NCI-H2029 treated with DMSO at 0.1 percent for 48 hours (cell line): ENCODE results near the gene TRIOBP.

Experiments
- DNase-seq: peaks from one replicate; lab custom pipeline; 2025; lab: John Stamatoyannopoulos, UW

The TRIOBP gene

DNA sequence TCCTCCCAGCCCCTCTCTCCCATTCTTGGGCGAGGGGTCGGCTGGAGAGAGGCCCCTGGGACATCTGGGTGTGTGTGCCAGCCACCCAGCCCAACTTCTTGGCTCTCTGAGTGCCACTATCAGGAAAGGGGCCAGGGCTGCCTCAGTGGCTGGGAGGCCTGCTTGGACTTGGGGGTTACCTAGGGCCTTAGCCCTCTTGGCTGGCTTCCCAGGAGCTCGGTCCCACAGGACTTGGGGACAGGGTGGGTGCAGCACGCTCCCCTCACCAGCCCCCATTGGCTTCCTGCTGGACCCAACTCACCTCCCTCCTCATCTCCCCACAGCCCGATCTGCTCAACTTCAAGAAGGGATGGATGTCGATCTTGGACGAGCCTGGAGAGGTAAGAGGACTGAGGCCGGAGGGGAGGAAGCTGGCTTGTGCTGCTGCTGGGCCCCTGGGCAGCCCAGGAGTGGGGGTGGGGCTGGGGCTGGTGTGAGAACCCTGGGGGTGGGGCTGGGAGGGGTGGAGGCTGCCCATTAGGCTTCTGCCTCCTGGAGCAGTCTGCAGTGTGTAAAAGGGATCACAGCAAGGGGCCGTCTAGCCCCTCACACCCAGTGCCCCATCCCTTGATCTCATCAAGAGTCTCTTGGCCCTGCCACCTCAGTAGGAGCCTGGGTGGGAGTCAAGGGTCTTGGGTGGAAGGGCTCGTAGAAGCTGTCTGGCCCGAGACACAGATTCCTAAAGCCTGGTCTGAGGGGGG, 54.8 kb downstream of the TRIOBP start:
- no peak for DNase-seq

DNA sequence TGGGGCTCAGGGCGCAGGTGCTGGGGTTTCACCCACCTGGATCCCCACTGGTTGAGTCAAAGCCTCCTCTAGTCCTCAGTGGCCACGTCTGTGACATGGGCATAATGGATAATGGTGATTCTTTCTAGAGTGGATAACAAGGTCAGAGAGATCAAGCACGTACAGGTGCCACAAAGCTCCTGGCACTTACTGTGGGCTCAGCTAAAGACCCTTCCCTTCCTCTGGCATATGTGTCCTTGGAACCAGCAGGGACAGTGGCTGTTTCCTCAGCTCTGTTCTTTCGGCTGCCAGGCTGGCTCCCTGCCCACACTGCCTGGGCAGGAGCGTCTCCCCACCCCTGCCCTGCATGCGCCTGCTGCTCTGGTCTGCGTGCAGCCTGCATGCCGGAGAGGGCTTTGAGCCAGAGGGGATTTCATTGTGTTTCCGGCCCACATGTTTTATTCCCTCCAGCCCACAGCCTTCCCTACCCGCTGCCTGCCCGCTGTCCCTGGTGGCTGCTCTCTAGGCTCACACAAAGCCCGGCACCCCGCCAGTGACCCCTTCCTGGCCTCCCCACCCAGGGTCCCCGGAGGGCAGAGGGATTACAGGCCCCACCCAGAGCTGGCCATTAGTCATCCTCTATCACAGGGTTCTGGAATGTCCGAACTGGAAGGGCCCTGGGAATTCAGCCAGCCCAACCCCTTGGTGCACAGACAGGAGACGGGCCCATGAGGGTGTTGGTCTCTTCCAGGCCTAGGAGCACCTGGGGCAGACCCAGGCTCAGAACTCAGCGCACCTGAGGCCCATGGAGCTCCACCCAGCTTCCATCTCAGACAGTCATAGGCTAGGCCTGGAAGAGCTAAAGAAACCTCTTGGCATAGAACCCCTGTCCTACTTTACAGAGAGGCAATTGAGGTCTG, 55.6 kb downstream of the TRIOBP start:
- peak; percentile 67 for DNase-seq

DNA sequence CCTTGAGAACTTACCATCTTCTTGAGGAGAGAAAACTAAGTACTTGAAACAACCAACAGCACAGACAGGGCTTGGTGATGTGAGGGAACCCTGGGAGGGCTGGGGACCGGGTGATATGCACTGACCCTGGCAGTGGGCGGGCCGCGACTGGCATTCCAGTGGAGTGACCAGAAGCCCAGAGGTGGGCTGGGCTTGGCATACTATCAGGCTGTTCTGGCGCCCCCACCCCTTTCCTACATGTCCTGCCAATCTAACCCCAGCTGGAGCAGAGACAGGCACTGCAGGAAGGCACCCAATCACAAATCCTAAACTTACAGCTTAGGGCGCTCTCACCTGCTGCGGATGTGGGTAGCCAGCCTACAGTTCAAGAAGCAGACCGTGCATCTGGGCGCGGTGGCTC, 56.9 kb downstream of the TRIOBP start:
- DNase-seq, result no peak

DNA sequence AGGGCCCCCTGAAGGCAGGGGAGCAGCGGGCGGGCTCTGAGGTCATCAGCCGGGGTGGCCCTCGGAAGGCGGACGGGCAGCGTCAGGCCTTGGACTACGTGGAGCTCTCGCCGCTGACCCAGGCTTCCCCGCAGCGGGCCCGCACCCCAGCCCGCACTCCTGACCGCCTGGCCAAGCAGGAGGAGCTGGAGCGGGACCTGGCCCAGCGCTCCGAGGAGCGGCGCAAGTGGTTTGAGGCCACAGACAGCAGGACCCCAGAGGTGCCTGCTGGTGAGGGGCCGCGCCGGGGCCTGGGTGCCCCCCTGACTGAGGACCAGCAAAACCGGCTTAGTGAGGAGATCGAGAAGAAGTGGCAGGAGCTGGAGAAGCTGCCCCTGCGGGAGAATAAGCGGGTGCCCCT, 60.8 kb downstream of the TRIOBP start:
- DNase-seq, result no peak

DNA sequence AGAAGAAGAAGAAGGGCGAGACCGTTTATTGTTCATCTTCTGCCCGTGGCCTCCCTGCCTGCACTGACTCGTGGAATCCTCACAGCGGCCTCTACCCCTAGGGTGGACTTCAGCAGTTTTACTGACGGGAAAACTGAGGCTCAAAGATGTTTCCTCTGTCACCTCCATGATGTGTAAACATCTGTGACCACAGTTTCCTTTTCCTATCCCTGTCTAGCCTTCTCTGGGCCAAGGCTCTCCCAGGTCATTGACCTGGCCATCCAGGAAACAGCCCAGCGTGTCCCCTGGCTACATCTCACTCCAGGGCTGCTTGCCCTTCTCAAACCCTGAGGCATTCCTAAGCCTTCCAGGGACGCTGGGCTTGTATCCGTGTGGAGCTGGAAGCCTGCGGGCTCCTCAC, 61.8 kb downstream of the TRIOBP start:
- DNase-seq, result no peak

DNA sequence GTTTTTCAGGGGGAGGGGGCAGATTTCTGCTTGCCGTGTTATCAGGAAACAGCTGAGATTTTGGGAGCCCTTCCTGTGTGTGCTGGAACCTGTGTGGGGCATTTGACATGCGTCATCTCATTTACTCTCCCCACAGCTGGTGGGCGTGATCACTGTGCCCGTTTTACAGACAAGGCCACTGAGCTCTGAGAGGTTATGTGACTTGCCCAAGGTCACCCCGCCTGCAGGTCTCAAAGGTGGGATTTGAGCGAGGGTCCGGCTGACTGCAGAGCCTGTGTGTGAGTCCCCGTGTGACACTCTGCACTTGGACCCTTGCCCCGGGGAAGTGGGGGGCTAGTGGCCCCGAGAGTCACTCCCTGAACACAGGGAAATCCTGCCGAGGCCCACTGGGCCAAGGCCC, 62.4 kb downstream of the TRIOBP start:
- DNase-seq, result no peak

DNA sequence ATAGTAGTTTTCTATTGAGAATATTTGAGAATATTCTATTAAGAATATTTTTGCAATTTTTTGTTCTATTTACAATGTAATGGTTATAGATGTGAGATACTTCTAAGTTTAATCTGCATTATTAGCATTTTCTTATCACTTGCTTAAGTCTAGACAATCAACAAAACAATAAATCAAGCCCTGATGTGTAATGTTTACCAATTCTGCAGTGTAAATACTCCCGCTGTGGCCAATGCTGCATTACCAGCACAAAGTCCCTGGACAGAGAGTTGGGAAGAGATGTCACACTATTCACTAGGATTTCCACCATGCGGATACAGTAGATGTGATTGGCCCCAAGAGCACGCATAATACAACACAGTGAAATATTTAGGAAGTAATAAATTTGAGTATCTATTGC, 63.3 kb downstream of the TRIOBP start:
- DNase-seq, result no peak

DNA sequence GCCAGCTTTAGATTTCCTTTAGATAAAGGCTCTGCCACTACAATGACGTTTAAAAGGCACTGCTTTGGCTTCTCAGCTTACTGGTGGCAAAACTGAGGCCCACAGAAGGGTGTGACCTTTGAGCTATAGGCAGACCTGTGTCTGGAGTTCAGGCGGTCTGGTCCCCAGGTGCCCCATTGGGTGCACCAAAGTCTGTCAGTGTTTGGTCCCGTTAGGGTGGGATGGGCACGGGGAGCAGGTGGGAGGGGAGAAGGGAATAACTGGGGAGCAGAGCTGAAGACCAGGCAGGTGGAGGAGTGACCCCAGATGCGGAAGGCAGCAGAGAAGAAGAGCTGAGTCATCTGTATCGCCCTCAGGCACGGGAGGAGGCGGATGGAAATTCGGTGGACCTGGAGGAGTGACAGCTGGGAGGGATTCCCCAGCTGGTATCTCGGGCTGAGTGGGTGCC, 65.6 kb downstream of the TRIOBP start:
- DNase-seq, result no peak

DNA sequence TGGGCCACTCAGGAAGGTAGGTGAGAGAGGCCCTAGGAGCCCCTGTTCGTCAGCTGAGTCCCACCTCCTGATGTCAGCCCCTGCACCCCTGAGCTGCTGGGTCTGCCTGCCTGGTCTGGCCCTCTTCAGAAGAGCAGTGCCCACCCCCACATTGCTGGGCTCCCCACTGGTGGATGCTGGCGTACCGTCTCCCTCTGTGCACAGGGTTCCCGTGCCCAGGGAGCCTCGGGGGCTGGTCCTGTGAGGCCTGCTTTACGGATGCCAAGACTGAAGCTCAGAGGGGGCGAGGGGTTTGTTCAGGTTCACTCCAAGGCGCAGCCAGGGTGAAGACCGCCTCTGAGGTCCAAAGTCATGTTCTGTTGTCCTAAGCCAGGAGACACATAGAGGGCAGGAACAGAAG, 66.2 kb downstream of the TRIOBP start:
- DNase-seq, result no peak

DNA sequence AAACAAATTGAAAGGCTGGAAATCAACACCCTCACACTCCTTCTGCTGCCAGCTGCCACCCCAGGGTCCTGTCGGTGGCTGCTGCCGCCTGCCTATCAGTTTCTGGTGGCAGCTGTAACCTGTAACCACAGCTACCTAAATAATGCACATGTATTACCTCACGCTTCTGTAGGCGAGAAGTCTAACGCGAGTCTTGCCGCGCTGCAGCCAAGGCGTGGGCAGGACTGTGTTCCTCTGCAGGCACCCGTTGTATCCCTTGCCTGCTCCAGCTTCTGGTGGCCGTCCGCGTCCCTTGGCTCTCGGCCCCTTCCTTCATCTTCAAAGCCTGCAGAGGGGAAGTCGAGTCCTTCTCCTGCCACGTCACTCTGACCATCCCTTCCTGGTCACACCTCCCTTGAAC, 66.8 kb downstream of the TRIOBP start:
- DNase-seq, result no peak

DNA sequence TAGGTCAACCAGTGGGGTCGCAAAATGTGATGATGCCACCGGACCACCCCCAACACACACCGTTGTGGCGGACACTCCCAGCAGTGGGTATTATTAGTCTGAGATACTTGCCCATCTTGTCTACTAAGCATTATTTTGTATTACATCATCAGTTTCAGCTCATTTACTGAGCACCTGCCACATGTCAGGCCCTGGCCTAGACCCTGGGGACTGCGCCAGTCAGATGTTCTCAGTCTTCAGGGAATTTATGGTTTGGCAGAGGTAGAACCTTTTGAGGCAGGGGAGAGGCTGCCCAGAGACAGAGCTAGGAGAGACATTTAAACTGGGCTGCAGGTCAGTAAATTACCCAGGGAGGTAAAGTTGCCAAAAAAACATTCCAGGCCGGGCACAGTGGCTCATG, 67.8 kb downstream of the TRIOBP start:
- DNase-seq, result no peak

DNA sequence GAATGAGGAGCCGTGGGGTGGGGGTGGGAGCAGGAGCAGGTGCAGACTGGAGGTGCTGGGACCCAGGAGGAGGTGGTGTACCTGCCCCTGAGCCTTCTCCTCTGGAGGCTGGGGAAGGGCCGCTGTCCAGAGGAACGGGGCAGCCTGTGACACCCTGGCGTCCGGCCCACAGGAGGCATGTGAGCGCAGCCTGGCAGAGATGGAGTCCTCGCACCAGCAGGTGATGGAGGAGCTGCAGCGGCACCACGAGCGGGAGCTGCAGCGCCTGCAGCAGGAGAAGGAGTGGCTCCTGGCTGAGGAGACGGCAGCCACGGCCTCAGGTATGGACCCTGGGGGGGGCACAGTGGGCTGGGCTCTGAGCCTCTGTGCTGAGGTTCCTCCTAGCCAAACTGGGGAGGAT, 68.7 kb downstream of the TRIOBP start:
- no peak for DNase-seq

DNA sequence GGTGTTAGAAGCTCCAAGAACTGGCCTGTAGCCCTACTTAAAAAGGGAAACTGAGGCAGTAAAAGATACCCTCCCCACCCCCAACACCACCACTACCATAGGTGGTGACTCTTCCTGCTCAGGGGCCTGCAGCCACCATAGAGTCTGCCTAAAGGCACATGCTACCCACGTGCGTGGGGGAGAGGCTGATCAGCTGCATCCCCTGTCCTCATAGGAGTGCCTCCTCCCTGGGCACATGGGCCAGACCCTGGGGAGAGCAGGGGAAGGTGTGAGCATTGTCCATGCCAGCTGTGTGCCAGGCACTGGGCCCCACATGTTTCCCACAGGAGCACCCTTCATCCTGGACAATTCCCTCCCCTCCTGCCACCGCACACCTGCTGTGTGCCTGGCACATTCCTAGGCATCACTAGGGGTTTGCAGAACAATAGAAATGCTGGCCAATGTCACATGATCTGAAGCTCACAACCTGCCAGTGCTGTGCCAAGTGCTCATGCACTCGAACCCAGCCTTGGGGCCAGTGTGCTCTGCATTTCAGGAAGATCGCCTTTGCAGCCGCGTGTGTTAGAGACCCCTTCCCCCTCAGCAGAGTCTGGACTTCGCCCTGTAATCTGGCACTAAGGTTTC, 69.2 kb downstream of the TRIOBP start:
- DNase-seq, result no peak

DNA sequence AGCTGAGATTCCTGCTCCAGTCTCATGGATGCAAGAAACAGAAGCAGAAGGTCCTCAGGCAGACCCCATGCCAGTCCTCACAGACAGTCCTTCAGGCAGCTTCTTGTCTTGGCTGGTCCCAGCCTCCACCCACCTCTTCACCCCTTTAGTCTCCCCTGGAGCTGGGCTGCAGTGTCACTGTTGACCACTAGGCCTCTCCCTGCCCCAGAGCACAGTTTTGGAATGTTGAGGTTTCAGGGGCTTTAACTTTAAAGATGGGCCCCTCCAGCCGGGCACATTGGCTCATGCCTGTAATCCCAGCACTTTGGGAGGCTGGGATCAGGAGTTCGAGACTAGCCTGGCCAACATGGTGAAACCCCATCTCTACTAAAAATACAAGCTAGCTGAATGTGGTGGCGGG, 71.4 kb downstream of the TRIOBP start:
- DNase-seq, result no peak

DNA sequence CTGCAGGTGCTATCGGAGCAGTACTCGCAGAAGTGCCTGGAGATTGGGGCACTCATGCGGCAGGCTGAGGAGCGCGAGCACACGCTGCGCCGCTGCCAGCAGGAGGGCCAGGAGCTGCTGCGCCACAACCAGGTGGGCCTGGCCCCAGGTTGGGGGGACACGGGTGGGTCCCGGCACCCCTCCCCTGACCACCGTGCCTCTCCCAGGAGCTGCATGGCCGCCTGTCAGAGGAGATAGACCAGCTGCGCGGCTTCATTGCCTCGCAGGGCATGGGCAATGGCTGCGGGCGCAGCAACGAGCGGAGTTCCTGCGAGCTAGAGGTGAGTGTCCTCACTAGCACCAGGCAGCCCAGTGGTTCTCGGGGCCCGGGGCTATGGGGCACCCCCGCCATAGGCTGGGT, 72.2 kb downstream of the TRIOBP start:
- DNase-seq, result no peak

DNA sequence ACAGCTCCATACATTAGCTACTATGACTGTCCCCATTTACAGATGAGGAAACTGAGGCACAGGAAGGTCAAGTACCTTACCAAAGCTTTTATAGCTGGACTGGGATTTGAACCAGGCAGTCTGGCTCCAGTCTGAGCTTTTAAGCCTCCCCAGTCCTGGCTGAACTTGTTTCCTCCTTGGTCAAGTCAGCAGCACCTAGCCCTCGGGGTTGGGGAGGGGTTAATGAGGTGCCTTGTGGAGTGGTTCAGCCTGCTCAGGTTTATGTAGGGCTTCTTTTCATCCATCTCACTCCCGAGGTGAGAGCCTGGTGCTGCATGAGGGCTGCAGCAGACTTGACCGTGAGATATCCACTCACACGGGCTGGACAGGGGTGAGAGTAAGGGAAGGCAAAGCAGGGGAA, 74.2 kb downstream of the TRIOBP start:
- no peak for DNase-seq

DNA sequence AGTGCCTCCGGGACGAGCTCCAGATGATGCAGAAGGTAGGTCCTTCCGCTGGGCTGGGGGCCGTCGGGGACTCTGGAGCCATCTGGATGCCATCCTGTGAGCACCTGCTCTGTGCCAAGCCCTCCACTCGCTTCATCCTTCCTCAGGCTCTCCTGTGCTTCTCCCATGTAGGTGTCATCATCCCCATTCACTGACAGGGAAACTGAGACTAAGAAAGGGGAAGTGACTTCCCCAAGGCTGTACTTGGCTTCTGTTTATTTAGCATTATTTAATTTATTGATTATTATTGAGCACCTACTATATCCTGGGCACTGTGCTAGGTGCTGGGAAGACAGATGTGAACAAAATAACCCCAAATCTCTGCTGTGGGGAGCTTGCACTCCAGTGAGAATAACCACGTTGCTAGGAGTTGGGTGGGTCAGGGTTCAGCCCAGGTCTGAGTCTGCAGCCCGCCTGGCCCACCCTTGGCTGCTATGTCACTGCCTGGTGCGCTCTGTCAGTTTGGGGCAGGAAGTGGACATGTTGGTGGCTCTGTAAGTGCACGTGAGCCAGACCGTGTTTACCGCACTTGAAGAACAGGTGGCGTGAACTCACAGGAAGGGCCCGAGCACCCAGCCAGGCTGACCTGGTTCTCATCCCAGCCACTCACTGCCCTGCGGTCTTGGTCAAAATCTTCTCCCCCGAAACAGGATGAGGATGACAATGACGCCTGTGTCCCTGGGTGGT, 75.0 kb downstream of the TRIOBP start:
- no peak for DNase-seq

DNA sequence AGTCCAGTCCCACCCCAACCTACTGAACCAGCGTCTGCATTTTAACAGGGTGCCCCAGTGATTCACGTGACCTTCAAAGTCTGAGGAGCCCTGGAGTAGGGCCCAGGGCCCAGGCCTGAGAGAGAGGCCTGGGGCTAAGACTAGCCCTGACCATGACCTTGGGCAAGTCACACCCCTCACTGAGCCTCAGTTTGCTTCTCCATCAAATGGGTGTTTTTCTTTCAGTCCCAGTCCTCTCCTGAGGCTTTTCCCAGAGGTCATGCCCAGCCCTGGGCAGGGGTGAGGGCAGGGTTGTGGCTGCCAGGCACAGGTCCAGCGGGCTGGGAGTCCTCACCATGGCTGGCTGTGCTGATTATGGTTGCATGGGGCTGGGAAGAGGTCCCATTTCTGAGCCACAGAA, 77.9 kb downstream of the TRIOBP start:
- no peak for DNase-seq

DNA sequence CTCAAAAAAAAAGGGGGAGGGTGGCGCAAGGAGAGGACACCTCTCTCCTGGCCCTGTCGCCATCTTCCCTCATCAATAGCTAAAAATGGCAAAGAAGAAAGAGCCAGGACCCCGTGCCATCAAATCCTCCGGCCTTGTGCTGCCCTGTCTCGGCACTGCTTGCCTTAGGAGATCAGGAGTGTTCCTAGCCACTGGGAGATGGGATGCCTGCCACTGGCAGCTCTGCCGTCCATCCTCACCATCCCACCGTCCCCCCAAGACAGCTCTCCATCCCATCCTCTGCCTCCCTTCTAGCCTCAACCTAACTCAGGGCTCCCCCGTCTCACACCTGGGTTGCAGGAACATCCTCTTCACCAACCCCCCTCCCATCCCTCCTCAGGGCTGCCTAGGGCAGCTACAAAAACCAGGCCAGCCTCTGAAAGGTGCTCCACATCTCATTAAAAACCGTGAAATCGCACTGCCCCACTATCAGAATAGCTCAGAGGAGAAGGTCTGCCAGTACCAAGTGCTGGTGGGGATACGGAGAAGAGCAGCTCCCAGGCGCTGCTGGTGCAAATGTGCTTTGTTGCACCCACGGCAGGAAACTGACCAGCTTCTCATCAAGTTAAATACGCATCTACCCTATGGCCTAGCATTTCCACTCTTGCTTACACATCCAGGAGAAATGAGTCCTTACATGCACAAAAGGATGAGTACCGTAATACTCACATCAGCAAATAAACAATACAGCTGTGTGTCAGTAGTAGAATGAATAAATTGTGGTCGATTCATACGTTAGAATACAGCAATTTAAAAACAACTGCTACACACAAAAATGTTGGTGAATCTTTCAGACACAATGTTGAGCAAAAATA, 79.2 kb downstream of the TRIOBP start:
- DNase-seq, result no peak

DNA sequence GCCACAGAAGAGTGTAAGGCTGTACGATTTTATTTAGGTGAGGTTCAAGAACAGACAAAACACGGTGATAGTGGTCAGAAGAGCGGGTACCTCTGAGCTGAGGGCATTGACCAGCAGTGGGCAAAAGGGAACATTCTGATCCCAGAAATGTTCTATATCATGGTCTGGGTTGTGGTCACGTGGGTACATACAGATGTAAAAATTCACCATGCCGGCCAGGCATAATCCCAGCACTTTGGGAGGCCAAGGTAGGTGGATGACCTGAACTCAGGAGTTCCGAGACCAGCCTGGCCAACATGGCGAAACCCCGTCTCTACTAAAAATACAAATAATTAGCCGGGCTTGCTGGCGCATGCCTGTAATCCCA, 79.8 kb downstream of the TRIOBP start:
- no peak for DNase-seq

DNA sequence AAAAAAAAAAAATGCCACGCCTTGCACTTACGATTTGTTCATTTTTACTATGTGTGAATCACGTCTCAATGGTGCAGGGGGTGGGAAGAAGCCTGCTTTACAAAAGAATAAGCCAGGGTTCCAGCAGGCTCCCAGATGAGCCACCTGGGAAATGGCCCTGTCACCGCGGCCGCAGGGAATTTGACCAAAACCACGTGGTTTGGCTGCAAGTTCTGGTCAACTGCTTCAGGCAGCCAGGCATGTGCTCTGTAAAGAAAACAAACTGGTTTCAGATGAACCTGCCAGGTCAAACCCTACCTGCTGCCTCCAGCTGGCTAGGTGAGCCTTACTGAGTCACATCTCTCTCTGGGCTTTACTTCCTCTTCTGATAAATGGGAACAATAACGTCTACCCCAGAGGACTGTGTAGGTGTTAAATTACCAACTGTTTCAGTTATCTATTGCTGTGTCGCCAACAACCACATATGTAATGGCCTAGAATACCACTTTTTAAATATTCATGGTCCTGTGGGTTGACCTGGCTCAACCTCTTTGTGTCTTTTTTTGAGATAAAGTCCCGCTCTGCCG, 80.4 kb downstream of the TRIOBP start:
- DNase-seq, result peak; percentile 36
